Gastrocnemius medialis (tissue), 4 donors: ENCODE results near the gene ITIH3.

Experiments
- POLR2A ChIP-seq, 2 donors: fragments of 450-650 bp; IDR thresholded peaks; one replicate each; pipeline ENCODE4 v1.6.1; 2017; ENCODE audit warnings: antibody characterized with exemption in 2 of 2, mild to moderate bottlenecking in 2 of 2, moderate library complexity in 2 of 2
- TF ChIP-seq, protein P1 (sequence below), 5 experiments: fragments of 450-650 bp in 3 of 5; fragments of 200-600 bp in 2 of 5; sonication (generic) in 2 of 5; IDR thresholded peaks in 4 of 5; conservative IDR thresholded peaks in 1 of 5; 1 replicate in 4 of 5; 2 replicates in 1 of 5; pipeline ENCODE4 v1.5.1; 2016 to 2019; ENCODE audit warnings: antibody characterized with exemption in 5 of 5, mild to moderate bottlenecking in 3 of 5, moderate library complexity in 3 of 5

DNA sequence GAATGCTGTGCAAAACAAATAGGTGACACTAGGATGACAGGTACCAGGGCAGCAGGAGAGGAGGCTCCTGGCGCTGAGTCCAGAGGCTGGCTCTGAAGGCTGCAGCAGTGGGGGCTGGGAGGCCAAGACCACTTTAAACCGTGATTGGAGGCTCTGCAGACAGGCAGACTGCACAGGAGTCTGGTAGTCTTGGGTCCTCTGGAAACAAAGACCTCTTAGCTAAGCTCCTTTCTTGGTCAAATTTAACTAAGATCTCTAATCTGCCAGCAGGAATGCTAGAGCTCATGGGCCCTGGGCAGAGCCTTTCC lies 44.6 kb downstream of the ITIH3 start:
- TF ChIP-seq, protein P1, sequence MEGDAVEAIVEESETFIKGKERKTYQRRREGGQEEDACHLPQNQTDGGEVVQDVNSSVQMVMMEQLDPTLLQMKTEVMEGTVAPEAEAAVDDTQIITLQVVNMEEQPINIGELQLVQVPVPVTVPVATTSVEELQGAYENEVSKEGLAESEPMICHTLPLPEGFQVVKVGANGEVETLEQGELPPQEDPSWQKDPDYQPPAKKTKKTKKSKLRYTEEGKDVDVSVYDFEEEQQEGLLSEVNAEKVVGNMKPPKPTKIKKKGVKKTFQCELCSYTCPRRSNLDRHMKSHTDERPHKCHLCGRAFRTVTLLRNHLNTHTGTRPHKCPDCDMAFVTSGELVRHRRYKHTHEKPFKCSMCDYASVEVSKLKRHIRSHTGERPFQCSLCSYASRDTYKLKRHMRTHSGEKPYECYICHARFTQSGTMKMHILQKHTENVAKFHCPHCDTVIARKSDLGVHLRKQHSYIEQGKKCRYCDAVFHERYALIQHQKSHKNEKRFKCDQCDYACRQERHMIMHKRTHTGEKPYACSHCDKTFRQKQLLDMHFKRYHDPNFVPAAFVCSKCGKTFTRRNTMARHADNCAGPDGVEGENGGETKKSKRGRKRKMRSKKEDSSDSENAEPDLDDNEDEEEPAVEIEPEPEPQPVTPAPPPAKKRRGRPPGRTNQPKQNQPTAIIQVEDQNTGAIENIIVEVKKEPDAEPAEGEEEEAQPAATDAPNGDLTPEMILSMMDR (IDR thresholded peaks at IDR 0.05 in 4 of 5, conservative IDR thresholded peaks at IDR 0.05 in 1 of 5): no peak
- no peak for TF ChIP-seq POLR2A (IDR thresholded peaks at IDR 0.05)
